Prostate gland (tissue), 2 donors: Measurements from ENCODE around the gene AKTIP. TPM values are rescaled to one million over a fixed set of nuclear protein-coding genes. Genes with fewer than 3 reads are reported as not detected.

Source experiments
- DNase-seq: peaks from one replicate; pipeline ENCODE4 v3.0.0-alpha.2; 2019; ENCODE audit warnings: low spot score
- H3K27ac ChIP-seq, 2 donors: fragments of 200-600 bp; sonication (generic); 2 replicates each; pipeline ENCODE4 v1.5.1; 2017 to 2019
- H3K27me3 ChIP-seq: fragments of 200-600 bp; sonication (generic); replicated peaks from 2 replicates; pipeline ENCODE4 v1.5.1; 2019; ENCODE audit not compliant: insufficient read depth
- H3K36me3 ChIP-seq, 2 donors: fragments of 200-600 bp; sonication (generic); 1 replicate in 1 of 2; 2 replicates in 1 of 2; pipeline versions ENCODE4 v1.5.1 to v1.8.1; 2017 to 2019
- H3K4me1 ChIP-seq: fragments of 200-600 bp; sonication (generic); replicated peaks from 2 replicates; pipeline ENCODE4 v1.5.1; 2019
- H3K4me3 ChIP-seq, 2 donors: fragments of 200-600 bp; sonication (generic); 2 replicates each; pipeline ENCODE4 v1.5.1; 2017 to 2019
- H3K9me3 ChIP-seq: fragments of 200-600 bp; sonication (generic); 2 replicates; pipeline ENCODE4 v1.5.1; 2017
- POLR2A ChIP-seq: fragments of 450-650 bp; IDR thresholded peaks from one replicate; pipeline ENCODE4 v1.6.1; 2016; ENCODE audit warnings: antibody characterized with exemption, mild to moderate bottlenecking
- POLR2AphosphoS5 ChIP-seq: sonication (generic); formaldehyde crosslinking; IDR thresholded peaks from one replicate; pipeline ENCODE4 v1.6.1; 2017; ENCODE audit warnings: antibody characterized with exemption
- WGBS: methylation state at CpG from one replicate; pipeline ENCODE4 v1.1.5; 2018; 5-methylcytosine and 5-hydroxymethylcytosine counted together
- intact Hi-C: fragments of 100-400 bp; cut with DNase I; formaldehyde crosslinking; loops from one replicate; pipeline ENCODE4 v1.14.2; 2022
- total RNA-seq, 2 donors: library from RNA; depleted of rRNA; stranded (reverse); fragments of >200 nt; gene quantifications; one replicate each; pipeline ENCODE4 v1.1.0, GENCODE V29; 2016
- TF ChIP-seq, protein P1 (sequence below), 4 experiments: fragments of 200-600 bp in 2 of 4; fragments of 450-650 bp in 2 of 4; sonication (generic) in 2 of 4; IDR thresholded peaks; 1 replicate in 3 of 4; 2 replicates in 1 of 4; pipeline ENCODE4 v1.5.1; 2016 to 2019; ENCODE audit warnings: antibody characterized with exemption in 4 of 4, mild to moderate bottlenecking in 2 of 4, moderate library complexity in 2 of 4

Gene AKTIP
- total RNA-seq, 2 donors from 2014 or later = 43.5 to 56.2 TPM

- no peak overlapping the region for H3K27ac ChIP-seq
- WGBS = 61% methylated on average over 6 of the region's 6 CpGs
- no peaks in the 10 kb centered on the region for H3K36me3 ChIP-seq
- H3K27me3 ChIP-seq = no peaks in the 10 kb centered on the region
- no peak for DNase-seq
- no peak overlapping the region for H3K4me3 ChIP-seq
- no peaks in the 10 kb centered on the region for H3K9me3 ChIP-seq
- TF ChIP-seq POLR2A (no peak), POLR2AphosphoS5 (no peak)
- TF ChIP-seq, protein P1, sequence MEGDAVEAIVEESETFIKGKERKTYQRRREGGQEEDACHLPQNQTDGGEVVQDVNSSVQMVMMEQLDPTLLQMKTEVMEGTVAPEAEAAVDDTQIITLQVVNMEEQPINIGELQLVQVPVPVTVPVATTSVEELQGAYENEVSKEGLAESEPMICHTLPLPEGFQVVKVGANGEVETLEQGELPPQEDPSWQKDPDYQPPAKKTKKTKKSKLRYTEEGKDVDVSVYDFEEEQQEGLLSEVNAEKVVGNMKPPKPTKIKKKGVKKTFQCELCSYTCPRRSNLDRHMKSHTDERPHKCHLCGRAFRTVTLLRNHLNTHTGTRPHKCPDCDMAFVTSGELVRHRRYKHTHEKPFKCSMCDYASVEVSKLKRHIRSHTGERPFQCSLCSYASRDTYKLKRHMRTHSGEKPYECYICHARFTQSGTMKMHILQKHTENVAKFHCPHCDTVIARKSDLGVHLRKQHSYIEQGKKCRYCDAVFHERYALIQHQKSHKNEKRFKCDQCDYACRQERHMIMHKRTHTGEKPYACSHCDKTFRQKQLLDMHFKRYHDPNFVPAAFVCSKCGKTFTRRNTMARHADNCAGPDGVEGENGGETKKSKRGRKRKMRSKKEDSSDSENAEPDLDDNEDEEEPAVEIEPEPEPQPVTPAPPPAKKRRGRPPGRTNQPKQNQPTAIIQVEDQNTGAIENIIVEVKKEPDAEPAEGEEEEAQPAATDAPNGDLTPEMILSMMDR (IDR thresholded peaks at IDR 0.05) = no peak
- intact Hi-C loops = no loop called here
- peaks cover 3% of the 10 kb centered on the region for H3K4me1 ChIP-seq
These were observed 37.3 kb downstream of the AKTIP start for GRCh38 chr16:53465606-53466280.

GRCh38 chr16:53458635-53459034 lies 44.4 kb downstream of the AKTIP start:
- intact Hi-C loops = no loop called here
- Histone ChIP-seq H3K9me3 (no peaks in the 10 kb centered on the region), H3K4me3 (no peak overlapping the region), H3K27ac (no peak overlapping the region), H3K36me3 (peaks cover 0 to 6% of the 10 kb centered on the region in 2 donors), H3K4me1 (peaks cover 3% of the 10 kb centered on the region), H3K27me3 (no peaks in the 10 kb centered on the region)
- TF ChIP-seq POLR2A (no peak), POLR2AphosphoS5 (no peak)
- TF ChIP-seq, protein P1 (IDR thresholded peaks at IDR 0.05) = no peak
- WGBS = 95% methylated on average over 8 of the region's 8 CpGs
- no peak for DNase-seq

DNA sequence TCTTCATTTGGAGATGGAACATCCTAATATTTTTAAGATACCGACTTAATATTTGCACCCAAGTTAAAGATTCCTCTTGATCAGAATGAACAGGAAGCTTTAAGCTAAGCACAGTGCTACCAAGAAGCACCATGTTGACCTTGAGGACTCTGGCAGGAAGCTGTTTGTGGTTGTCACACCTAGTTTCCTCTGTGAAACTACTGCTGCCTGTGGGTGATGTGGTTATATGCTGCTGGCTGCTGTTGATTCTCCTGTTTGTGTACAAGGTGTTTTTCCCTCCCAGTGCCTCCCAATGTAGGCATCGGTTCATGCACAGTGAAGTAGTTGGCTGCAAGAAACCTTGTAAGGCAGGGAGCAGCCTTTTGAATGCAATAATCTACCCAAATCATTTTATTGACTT lies 45.3 kb downstream of the AKTIP start:
- no peak for TF ChIP-seq POLR2A
- TF ChIP-seq, protein P1 (IDR thresholded peaks at IDR 0.05) = no peak
- no peak for TF ChIP-seq POLR2AphosphoS5
- Histone ChIP-seq H3K27ac (no peak overlapping the region), H3K4me3 (no peak overlapping the region), H3K9me3 (no peaks in the 10 kb centered on the region), H3K27me3 (no peaks in the 10 kb centered on the region), H3K36me3 (peaks cover 0 to 6% of the 10 kb centered on the region in 2 donors), H3K4me1 (no peaks in the 10 kb centered on the region)
- intact Hi-C loops = no loop called here
- 86% methylated on average over 2 of the region's 2 CpGs for WGBS
- no peak for DNase-seq

DNA sequence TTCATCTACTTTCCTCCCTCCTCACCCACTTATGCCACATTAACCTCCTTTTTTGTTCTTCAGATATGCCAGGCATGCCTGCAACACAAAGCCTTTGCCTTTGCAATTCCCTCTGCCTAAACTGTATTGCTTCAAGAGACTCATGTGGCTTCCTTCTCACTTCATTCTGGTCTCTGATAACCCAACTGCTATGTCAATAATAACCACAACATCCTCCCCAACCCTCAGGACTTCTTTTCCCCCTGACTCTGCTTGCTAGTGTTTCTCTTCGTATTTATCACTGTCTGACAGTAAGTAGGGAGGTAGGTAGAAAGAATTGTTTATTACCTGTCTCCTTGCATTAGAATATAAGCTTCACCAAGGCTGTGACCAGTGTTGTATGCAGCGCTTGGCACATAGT lies 46.4 kb downstream of the AKTIP start:
- intact Hi-C loops = no loop called here
- no peaks in the 10 kb centered on the region for H3K27me3 ChIP-seq
- TF ChIP-seq POLR2AphosphoS5 = no peak
- no peak for TF ChIP-seq POLR2A
- TF ChIP-seq, protein P1 (IDR thresholded peaks at IDR 0.05) = no peak
- H3K9me3 ChIP-seq = no peaks in the 10 kb centered on the region
- no peak overlapping the region for H3K27ac ChIP-seq
- no peak for DNase-seq
- H3K4me3 ChIP-seq = no peak overlapping the region
- H3K4me1 ChIP-seq = no peaks in the 10 kb centered on the region
- H3K36me3 ChIP-seq = peaks cover 0 to 6% of the 10 kb centered on the region in 2 donors
- 85% methylated on average over 2 of the region's 2 CpGs for WGBS

GRCh38 chr16:53453928-53454327 lies 49.1 kb downstream of the AKTIP start:
- DNase-seq = no peak
- Histone ChIP-seq H3K4me1 (no peaks in the 10 kb centered on the region), H3K27me3 (no peaks in the 10 kb centered on the region), H3K9me3 (no peaks in the 10 kb centered on the region), H3K27ac (no peak overlapping the region), H3K4me3 (no peak overlapping the region), H3K36me3 (peaks cover 0 to 6% of the 10 kb centered on the region in 2 donors)
- intact Hi-C loops = no loop called here
- TF ChIP-seq, protein P1 (IDR thresholded peaks at IDR 0.05) = no peak
- no peak for TF ChIP-seq POLR2A
- no peak for TF ChIP-seq POLR2AphosphoS5
- 95% methylated on average over 5 of the region's 5 CpGs for WGBS
